Fibroblast of villous mesenchyme (primary cell): ENCODE results near the gene COL1A1. TPM values are rescaled to one million over a fixed set of nuclear protein-coding genes. Genes with fewer than 3 reads are reported as not detected.

ENCODE experiments used
- DNase-seq: peaks from one replicate; pipeline ENCODE4 v3.0.0-alpha.2; 2010; ENCODE audit warnings: low read depth
- H3K4me3 ChIP-seq: 2 replicates; pipeline ENCODE4 v1.5.1; 2011; ENCODE audit warnings: low read depth, mild to moderate bottlenecking, low read length
- total RNA-seq: library from RNA; depleted of rRNA; stranded (reverse); fragments of >200 nt; gene quantifications from 2 replicates; pipeline ENCODE4 v1.2.3, GENCODE V29; 2012
- TF ChIP-seq, protein P1 (sequence below): IDR thresholded peaks from 2 replicates; pipeline ENCODE4 v1.5.1; 2012; ENCODE audit warnings: low read depth, mild to moderate bottlenecking, low read length; ENCODE audit not compliant: insufficient read depth

Gene COL1A1
- total RNA-seq, 1 donor = 2,749 TPM

DNA sequence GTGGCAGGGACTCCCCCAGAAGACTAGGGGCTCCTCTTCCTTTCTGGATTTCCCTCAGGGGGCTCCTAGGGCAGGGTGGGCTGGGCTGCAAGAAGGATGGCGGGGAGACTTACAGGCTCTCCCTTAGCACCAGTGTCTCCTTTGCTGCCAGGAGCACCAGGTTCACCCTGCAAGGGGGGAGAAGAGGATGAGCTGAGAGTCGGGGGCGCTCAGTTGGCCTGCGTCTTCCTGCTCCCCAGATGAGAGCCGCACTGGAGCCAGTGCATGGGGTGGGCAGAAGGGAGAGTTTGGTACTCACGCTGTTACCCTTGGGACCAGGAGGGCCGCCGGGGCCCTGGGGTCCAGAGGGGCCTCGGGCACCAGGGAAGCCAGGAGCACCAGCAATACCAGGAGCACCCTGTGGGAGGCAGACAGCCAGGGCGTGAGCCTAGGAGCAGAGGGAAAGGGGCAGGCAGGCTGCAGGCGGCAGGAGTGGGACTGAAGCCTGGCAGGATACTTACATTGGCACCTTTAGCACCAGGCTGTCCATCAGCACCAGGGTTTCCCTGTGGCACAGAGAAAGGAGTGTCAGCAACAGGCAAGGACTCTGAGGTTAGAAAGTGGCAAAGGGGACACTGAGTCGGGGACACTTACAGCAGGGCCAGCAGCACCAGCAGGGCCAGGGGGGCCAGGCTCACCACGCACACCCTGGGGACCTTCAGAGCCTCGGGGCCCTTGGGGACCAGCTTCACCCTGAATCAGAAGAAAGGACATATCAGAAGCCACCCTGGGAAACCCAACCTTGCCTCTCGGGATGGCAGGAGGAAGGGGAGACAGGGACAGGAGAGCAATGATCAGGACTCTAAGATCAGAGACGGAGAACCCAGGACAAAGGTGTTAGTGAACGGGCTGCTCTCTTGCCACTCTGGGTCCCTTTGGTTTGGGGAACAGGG is 6.2 kb downstream of the COL1A1 start:
- H3K4me3 ChIP-seq = peak overlapping the region; percentile 100
- TF ChIP-seq, protein P1, sequence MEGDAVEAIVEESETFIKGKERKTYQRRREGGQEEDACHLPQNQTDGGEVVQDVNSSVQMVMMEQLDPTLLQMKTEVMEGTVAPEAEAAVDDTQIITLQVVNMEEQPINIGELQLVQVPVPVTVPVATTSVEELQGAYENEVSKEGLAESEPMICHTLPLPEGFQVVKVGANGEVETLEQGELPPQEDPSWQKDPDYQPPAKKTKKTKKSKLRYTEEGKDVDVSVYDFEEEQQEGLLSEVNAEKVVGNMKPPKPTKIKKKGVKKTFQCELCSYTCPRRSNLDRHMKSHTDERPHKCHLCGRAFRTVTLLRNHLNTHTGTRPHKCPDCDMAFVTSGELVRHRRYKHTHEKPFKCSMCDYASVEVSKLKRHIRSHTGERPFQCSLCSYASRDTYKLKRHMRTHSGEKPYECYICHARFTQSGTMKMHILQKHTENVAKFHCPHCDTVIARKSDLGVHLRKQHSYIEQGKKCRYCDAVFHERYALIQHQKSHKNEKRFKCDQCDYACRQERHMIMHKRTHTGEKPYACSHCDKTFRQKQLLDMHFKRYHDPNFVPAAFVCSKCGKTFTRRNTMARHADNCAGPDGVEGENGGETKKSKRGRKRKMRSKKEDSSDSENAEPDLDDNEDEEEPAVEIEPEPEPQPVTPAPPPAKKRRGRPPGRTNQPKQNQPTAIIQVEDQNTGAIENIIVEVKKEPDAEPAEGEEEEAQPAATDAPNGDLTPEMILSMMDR = peak; percentile 44
- no peak for DNase-seq

DNA sequence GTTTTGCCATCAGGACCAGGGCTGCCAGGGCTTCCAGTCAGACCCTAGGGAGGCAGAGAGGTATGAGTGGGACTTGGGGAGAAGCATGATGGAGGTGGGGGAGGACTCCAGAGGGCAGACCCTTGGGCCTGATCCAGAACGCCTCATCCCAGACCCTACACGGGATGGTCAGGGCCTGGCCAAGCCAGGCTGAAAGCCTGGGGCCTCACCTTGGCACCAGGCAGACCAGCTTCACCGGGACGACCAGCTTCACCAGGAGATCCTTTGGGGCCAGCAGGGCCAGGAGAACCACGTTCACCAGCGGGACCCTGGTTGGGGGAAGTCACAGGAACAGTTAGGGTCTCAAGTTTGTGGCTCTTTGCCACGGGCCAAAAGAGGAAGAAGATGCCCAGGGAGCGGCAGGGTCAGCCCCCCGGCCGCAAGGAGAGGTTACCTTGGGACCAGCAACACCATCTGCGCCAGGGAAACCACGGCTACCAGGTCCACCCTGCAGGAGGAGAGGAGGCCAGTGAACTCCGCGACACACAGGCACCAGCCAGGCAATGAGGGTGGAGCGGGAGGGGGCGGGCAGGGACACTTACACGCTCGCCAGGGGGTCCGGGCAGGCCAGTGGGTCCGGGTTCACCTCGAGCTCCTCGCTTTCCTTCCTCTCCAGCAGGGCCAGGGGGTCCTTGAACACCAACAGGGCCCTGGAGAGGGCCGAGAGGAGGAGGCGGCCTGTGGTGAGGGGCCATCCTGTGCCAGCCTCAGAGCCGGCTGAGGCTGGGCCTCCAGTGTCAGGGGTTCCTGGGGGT is 7.1 kb downstream of the COL1A1 start:
- DNase-seq = no peak
- H3K4me3 ChIP-seq = peak overlapping the region; percentile 100
- TF ChIP-seq, protein P1 = no peak

DNA sequence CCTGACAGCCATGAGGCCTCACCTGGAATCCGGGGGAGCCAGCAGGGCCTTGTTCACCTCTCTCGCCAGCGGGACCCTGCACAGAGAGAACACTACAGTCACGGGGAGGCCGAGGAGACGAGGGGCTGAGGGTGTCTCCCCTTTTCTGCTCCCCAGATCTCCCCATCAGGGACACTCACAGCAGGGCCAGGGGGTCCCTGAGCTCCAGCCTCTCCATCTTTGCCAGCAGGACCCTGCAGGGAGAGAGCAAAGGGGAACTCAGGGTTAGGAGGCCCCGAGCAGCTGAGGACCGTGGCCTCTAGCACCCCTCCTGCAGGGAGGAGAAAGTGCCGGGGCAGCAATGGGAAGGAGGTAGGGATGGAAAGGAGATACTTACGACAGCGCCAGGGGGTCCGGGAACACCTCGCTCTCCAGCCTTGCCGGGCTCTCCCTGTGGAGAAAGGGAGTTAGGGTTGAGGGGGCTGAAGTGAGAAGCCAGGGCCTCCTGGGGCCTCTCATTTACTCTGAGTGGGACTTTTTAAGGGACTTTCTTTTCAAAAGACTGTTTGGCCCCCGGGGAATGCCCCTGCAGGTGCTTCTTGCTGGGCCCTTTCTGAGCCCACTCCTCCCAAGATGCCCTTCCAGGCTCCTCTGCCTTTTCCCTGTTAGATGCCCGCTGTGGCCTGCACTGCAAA is 8.7 kb downstream of the COL1A1 start:
- DNase-seq = no peak
- TF ChIP-seq, protein P1 = no peak
- peak overlapping the region; percentile 34 for H3K4me3 ChIP-seq

DNA sequence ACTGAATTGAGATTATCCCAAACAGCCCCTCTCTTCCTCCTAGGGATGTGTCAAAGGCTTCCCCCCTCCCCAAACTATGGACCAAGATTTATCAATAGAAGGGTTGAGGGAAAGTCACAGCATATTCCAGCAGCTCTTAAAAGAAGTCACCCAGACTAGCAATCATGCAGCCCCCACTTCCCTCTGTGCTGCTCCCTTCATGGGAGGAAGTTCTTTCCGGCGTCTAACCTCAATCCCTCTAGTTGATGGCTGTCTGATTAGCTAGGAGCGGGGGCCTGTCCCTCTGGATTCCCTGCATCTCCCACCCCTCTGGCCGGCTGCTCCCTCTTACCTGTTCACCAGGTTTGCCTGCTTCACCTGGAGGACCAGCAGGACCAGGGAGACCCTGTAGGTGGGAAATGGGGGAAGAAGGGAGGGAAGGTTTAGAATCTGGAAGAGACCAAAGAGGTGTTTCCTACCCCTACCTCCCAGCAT is 9.2 kb downstream of the COL1A1 start:
- TF ChIP-seq, protein P1 = no peak
- peak overlapping the region; percentile 34 for H3K4me3 ChIP-seq
- DNase-seq = no peak

DNA sequence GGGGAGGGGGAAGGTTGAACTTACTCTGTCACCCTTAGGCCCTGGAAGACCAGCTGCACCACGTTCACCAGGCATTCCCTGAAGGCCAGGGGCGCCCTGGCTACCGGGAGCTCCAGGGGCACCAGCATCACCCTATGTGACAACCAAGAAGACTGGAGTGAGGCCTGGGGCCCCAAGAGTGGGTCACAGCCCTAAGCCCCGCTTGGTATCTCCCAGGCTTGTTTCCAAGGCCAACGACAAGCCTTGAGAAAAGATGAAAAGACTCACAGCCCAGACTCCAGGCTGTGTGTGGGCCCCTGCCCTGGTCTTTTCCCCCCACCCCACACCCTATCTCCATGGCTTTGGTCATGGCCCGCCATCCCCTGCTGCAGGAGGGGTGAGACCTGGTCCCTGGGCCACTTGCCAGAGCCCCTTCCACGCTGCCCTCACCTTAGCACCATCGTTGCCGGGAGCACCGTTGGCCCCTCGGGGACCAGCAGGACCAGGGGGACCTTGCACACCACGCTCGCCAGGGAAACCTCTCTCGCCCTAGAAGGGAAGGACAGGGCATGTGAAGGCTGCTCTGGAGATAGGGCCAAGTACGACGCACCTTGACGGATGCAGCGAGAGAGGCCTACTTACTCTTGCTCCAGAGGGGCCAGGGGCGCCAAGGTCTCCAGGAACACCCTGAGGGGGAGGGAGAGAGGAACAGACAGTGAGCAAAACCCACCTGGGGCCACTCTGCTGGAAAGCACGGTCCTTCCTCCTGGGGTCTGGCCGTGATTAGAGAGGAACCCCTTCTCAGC is 9.9 kb downstream of the COL1A1 start:
- TF ChIP-seq, protein P1 = no peak
- no peak for DNase-seq
- H3K4me3 ChIP-seq = no peak overlapping the region
